HFFc6 (cell line): ENCODE data around the gene TRABD2B. TPM values are rescaled to one million over a fixed set of nuclear protein-coding genes. Genes with fewer than 3 reads are reported as not detected.

Source experiments
- DNase-seq: peaks from one replicate; pipeline ENCODE4 v3.0.0-alpha.2; 2018
- H3K27ac Mint-ChIP-seq: 2 replicates; pipeline ENCODE4 v1.8.0; 2020; ENCODE audit warnings: mild to moderate bottlenecking, mixed read lengths
- H3K27me3 Mint-ChIP-seq: 2 replicates; pipeline ENCODE4 v1.8.0; 2021; ENCODE audit warnings: mild to moderate bottlenecking, moderate library complexity, mixed read lengths; ENCODE audit not compliant: insufficient read depth
- H3K36me3 Mint-ChIP-seq: 2 replicates; pipeline ENCODE4 v1.8.0; 2021; ENCODE audit warnings: low read depth, mixed read lengths
- H3K4me1 Mint-ChIP-seq: 2 replicates; pipeline ENCODE4 v1.8.0; 2020; ENCODE audit warnings: low read depth, mixed read lengths
- H3K4me3 Mint-ChIP-seq: 2 replicates; pipeline ENCODE4 v1.8.0; 2020; ENCODE audit warnings: mild to moderate bottlenecking, moderate library complexity, mixed read lengths
- H3K9me3 Mint-ChIP-seq: 2 replicates; pipeline ENCODE4 v1.8.0; 2020; ENCODE audit warnings: mild to moderate bottlenecking, mixed read lengths
- CTCF ChIP-seq: fragments of 200-600 bp; sonication (generic); IDR thresholded peaks from 2 replicates; pipeline ENCODE4 v1.5.0; 2021; ENCODE audit warnings: antibody characterized with exemption, mild to moderate bottlenecking
- total RNA-seq, 6 experiments: library from RNA; stranded (reverse); fragmentation: NEBNext Ultra II Directional; extraction: Animal tissue kit (Norgen Biotek cat#: 25700); gene quantifications; 2 replicates in 1 of 6; 3 replicates in 5 of 6; pipeline ENCODE4 v1.2.3, GENCODE V29; 2021

The TRABD2B gene
- total RNA-seq, 6 experiments from 2014 or later = not detected

- Mint-ChIP-seq H3K27ac (no peak overlapping the region), H3K9me3 (peaks cover 9% of the 10 kb centered on the region), H3K4me3 (no peak overlapping the region), H3K36me3 (no peaks in the 10 kb centered on the region), H3K4me1 (no peaks in the 10 kb centered on the region), H3K27me3 (peaks cover 5% of the 10 kb centered on the region)
- DNase-seq = no peak
- no peak for TF ChIP-seq CTCF
Measured at GRCh38 chr1:47984175-47984789, 12.9 kb downstream of the TRABD2B start.

- H3K9me3 Mint-ChIP-seq = peaks cover 9% of the 10 kb centered on the region
- TF ChIP-seq CTCF = no peak
- H3K27ac Mint-ChIP-seq = no peak overlapping the region
- H3K27me3 Mint-ChIP-seq = peaks cover 5% of the 10 kb centered on the region
- DNase-seq = no peak
- no peaks in the 10 kb centered on the region for H3K36me3 Mint-ChIP-seq
- H3K4me1 Mint-ChIP-seq = no peaks in the 10 kb centered on the region
- no peak overlapping the region for H3K4me3 Mint-ChIP-seq
Measured at GRCh38 chr1:47983691-47984090, 13.5 kb downstream of the TRABD2B start.

GRCh38 chr1:47981667-47982350 is 15.4 kb downstream of the TRABD2B start:
- DNase-seq = no peak
- Mint-ChIP-seq H3K4me3 (no peak overlapping the region), H3K9me3 (peaks cover 17% of the 10 kb centered on the region), H3K36me3 (no peaks in the 10 kb centered on the region), H3K27ac (no peak overlapping the region), H3K4me1 (no peaks in the 10 kb centered on the region), H3K27me3 (peaks cover 1% of the 10 kb centered on the region; the same call in 1 of the 2 replicates)
- TF ChIP-seq CTCF = no peak

- Mint-ChIP-seq H3K4me1 (no peaks in the 10 kb centered on the region), H3K36me3 (no peaks in the 10 kb centered on the region; the same call in 1 of the 2 replicates), H3K4me3 (no peak overlapping the region), H3K9me3 (peaks cover 25% of the 10 kb centered on the region), H3K27ac (no peak overlapping the region), H3K27me3 (peaks cover 3% of the 10 kb centered on the region; the same call in 1 of the 2 replicates)
- no peak for TF ChIP-seq CTCF
- DNase-seq = no peak
Measured at GRCh38 chr1:47980501-47980900, 16.7 kb downstream of the TRABD2B start.

- no peaks in the 10 kb centered on the region; the same call in 1 of the 2 replicates for H3K36me3 Mint-ChIP-seq
- TF ChIP-seq CTCF = no peak
- H3K9me3 Mint-ChIP-seq = peaks cover 25% of the 10 kb centered on the region
- peaks cover 3% of the 10 kb centered on the region; the same call in 1 of the 2 replicates for H3K27me3 Mint-ChIP-seq
- H3K4me1 Mint-ChIP-seq = no peaks in the 10 kb centered on the region
- H3K27ac Mint-ChIP-seq = no peak overlapping the region
- no peak for DNase-seq
- no peak overlapping the region for H3K4me3 Mint-ChIP-seq
Measured at GRCh38 chr1:47979724-47980123, 17.5 kb downstream of the TRABD2B start.
